ENCODE data around the gene HMBS. TPM values are rescaled to one million over a fixed set of nuclear protein-coding genes. Genes with fewer than 3 reads are reported as not detected.

HMBS gene
- total RNA-seq, 1 experiment from 2014 or later, result 6.4 TPM

DNA sequence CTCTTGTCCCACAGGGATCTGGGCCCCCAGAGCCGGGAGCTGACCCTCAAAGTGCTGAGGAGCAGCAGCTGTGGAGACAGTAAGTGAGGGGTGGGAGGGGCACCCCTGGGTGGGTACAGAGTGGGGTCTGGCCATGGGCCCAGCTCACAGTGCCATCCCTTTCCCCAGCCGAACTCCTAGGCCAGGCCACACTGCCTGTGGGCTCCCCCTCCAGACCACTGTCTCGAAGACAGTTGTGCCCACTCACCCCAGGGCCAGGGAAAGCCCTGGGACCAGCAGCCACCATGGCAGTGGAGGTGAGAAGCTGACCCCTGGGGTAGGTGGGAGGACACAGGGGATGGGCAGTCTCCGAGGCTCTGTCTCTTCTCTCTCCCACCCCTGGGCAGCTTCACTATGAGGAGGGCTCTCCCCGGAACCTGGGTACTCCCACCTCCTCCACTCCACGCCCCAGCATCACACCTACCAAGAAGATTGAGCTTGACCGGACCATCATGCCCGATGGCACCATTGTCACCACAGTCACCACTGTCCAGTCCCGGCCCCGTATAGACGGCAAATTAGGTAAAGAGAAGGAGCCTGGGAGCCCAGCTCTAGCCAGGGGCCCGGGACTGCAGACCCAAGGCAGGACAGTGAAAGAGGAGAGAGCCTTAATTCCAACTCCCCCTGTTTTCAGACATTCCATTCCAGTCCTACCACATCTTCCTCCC, 27.8 kb downstream of the HMBS start:
- H3K9me3 ChIP-seq (replicated peaks), result no peaks in the 10 kb centered on the region
- no peak overlapping the region for H3K4me3 ChIP-seq
- H3K27ac ChIP-seq, result no peak overlapping the region
- H3K4me1 ChIP-seq (replicated peaks), result peaks cover 9% of the 10 kb centered on the region
- no peaks in the 10 kb centered on the region for H3K27me3 ChIP-seq (replicated peaks)
- DNase-seq (ENCODE audit: low read depth in 1 of 2, low spot score in 2 of 2), result no peak
- H3K36me3 ChIP-seq, result no peaks in the 10 kb centered on the region; the same call in 1 of the 2 replicates

DNA sequence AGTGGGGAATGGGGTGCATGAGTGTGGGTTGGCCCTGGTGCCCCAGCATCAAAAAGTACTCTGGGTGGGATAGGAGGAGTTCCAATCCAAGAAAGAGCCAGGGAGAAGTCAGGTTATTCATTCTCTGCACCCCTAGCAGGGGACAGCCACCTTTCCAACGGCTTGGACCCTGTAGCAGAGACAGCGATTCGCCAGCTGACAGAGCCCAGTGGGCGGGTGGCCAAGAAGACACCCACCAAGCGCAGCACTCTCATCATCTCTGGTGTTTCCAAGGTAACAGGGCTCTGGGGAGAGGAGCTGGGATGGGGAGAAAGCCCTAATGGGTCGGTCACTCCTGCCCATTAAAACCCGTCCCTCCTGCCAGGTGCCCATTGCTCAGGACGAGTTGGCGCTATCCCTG, 29.0 kb downstream of the HMBS start:
- Histone ChIP-seq H3K36me3 (no peaks in the 10 kb centered on the region), H3K4me1 (replicated peaks) (no peaks in the 10 kb centered on the region), H3K27ac (no peak overlapping the region), H3K9me3 (replicated peaks) (no peaks in the 10 kb centered on the region), H3K27me3 (replicated peaks) (no peaks in the 10 kb centered on the region), H3K4me3 (no peak overlapping the region)
- no peak for DNase-seq (ENCODE audit: low read depth in 1 of 2, low spot score in 2 of 2)

DNA sequence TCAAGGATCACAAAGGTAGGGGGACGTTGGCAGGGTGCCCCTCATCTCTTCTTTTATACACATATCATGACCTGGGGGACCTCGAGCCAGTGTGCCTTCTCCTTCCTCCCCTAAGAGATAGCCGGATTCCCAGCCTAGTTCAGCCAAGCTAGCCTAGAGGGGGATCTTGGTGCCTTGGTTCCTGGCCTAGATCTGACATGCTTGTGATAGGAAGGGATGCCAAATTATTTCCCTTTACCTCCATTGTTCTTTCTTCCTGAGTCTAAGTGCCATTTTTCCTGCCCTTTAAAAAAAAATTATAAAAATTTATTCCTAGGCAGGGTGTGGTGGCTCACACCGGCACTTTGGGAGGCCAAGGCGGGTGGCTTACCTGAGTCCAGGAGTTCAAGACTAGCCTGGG, 29.7 kb downstream of the HMBS start:
- Histone ChIP-seq H3K27ac (no peak overlapping the region), H3K4me1 (replicated peaks) (no peaks in the 10 kb centered on the region), H3K36me3 (no peaks in the 10 kb centered on the region), H3K27me3 (replicated peaks) (no peaks in the 10 kb centered on the region), H3K4me3 (no peak overlapping the region), H3K9me3 (replicated peaks) (no peaks in the 10 kb centered on the region)
- no peak for DNase-seq (ENCODE audit: low read depth in 1 of 2, low spot score in 2 of 2)

DNA sequence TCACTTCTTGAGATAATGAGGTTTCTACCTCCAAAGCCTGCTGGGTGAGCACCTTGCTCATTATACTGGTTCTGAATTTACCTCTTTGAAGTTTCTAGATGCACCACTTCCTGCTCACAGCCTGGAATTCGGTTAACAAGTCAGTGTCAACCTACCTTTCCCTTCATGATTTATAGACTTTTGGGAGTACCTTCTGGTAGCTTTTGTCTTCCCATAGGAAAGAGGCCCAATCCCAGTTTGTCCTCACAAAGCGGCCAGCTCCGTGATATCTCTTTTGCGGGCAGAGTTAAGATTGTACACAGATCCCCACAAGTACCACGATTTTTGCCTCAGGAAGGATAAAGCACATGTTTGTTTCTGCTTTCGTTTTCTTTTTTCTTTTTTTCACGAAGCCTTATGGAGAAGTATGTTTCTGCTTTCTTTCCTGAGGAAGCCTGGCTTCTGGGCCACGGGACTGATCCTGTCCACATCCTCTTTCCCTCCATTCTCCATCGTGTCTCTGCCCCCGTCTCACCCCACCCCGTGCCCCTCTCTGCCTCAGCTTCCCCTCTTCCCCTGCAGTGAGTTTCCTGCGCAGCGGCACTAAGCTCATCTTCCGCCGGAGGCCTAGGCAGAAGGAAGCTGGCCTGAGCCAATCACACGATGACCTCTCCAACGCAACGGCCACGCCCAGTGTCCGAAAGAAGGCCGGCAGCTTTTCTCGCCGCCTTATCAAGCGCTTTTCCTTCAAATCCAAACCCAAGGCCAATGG, 31.0 kb downstream of the HMBS start:
- Histone ChIP-seq H3K36me3 (no peaks in the 10 kb centered on the region), H3K27me3 (replicated peaks) (no peaks in the 10 kb centered on the region), H3K9me3 (replicated peaks) (no peaks in the 10 kb centered on the region), H3K4me3 (no peak overlapping the region), H3K27ac (no peak overlapping the region), H3K4me1 (replicated peaks) (peaks cover 4% of the 10 kb centered on the region)
- no peak for DNase-seq (ENCODE audit: low read depth in 1 of 2, low spot score in 2 of 2)

DNA sequence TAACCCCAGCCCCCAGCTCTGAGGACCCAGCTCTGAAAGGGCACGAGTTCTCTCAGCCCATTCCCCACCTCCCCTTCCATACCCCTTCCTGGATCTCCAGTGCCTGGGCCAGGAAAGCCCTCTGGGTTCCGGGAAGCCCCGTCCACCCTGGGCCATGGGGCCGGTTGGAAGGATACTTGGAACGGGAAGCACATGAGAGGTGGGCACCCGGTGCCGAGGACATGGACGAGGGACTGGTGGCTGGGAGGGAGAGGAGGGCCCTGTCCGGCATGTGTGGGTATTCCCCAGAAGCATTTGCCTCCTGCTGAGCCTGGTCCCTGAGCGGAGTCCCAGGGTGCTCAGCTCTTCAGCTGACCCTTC, 31.5 kb downstream of the HMBS start:
- H3K27ac ChIP-seq, result no peak overlapping the region
- no peak overlapping the region for H3K4me3 ChIP-seq
- no peak for DNase-seq (ENCODE audit: low read depth in 1 of 2, low spot score in 2 of 2)
- no peaks in the 10 kb centered on the region for H3K36me3 ChIP-seq
- no peaks in the 10 kb centered on the region for H3K9me3 ChIP-seq (replicated peaks)
- H3K4me1 ChIP-seq (replicated peaks), result peaks cover 7% of the 10 kb centered on the region
- no peaks in the 10 kb centered on the region for H3K27me3 ChIP-seq (replicated peaks)

DNA sequence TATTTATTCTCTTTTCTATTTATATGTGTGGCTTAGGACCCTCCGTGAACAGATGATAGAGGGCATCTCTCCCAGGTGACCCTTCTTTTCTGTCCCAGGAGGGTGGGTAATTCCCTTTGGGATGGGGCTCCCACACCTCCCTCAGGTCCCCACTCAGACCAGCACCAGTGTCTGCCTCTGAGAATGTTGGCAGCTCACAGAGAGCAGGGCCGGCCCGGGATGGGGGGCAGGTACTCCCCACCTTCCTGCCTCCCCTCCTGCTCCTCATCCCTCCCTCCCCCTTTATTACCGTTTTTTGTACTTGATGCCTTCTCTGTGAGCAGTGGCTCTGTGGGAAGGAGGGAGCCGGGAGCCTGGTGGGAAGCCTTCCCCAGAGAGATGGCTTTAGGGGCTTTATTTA, 31.9 kb downstream of the HMBS start:
- H3K9me3 ChIP-seq (replicated peaks), result no peaks in the 10 kb centered on the region
- DNase-seq (ENCODE audit: low read depth in 1 of 2, low spot score in 2 of 2), result no peak

DNA sequence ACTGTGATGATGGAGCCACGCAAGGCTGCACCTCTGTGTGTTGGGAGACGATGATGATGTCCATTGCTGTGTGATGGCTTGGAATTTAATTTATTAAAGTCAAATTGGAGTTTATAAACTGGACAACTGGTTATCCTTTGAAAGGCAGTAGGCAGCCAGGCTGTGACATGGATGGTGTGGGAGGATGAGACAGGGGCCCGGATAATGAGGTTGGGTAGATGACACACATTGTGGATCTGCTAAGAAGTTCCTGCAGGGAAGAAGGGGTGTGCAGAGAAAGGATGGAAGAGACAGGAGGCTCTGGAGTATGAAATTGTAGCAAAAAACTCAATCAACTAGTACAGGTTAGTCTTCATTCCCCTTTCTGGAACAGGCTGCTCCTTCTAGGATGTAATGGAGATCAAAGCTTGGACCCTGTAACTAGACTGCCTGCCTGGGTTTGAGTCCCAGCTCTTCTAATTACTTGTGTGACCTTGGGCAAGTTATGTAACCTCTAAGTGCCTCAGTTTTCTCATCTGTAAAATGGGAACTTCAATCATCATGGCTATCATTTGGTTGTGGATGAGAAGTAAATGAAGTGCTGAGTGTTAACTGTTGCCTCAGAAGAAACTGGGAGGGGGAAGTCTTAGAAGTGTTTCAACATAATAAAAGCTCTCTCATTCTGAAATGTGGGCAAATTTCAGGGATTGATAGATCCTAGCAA, 32.5 kb downstream of the HMBS start:
- H3K9me3 ChIP-seq (replicated peaks), result no peaks in the 10 kb centered on the region
- no peaks in the 10 kb centered on the region for H3K36me3 ChIP-seq
- H3K4me3 ChIP-seq, result no peak overlapping the region
- peaks cover 8% of the 10 kb centered on the region for H3K4me1 ChIP-seq (replicated peaks)
- no peak for DNase-seq (ENCODE audit: low read depth in 1 of 2, low spot score in 2 of 2)
- no peak overlapping the region for H3K27ac ChIP-seq
- H3K27me3 ChIP-seq (replicated peaks), result no peaks in the 10 kb centered on the region

More for the DNA sequence above, 31.9 kb downstream of the HMBS start:
- Histone ChIP-seq H3K4me3 (no peak overlapping the region), H3K36me3 (no peaks in the 10 kb centered on the region), H3K27ac (no peak overlapping the region), H3K4me1 (replicated peaks) (peaks cover 7% of the 10 kb centered on the region), H3K27me3 (replicated peaks) (no peaks in the 10 kb centered on the region)

DNA sequence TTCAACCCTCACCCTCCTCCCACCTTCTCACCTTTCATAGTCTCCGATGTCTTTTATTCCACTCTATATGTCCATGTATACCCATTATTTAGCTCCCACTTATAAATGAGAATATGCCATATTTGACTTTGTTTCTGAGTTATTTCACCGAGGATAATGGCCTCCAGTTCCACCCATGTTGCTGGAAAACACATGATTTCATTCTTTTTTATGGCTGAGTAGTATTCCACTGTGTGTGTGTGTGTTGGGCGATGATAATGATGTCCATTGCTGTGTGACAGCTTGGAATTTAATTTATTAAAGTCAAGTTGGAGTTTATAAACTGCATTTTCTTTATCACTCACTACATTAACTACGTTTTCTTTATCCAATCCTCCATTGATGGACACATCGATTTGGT, 33.5 kb downstream of the HMBS start:
- Histone ChIP-seq H3K27ac (no peak overlapping the region), H3K4me3 (no peak overlapping the region), H3K4me1 (replicated peaks) (peaks cover 12% of the 10 kb centered on the region), H3K27me3 (replicated peaks) (no peaks in the 10 kb centered on the region), H3K36me3 (no peaks in the 10 kb centered on the region), H3K9me3 (replicated peaks) (no peaks in the 10 kb centered on the region)
- DNase-seq (ENCODE audit: low read depth in 1 of 2, low spot score in 2 of 2), result no peak

DNA sequence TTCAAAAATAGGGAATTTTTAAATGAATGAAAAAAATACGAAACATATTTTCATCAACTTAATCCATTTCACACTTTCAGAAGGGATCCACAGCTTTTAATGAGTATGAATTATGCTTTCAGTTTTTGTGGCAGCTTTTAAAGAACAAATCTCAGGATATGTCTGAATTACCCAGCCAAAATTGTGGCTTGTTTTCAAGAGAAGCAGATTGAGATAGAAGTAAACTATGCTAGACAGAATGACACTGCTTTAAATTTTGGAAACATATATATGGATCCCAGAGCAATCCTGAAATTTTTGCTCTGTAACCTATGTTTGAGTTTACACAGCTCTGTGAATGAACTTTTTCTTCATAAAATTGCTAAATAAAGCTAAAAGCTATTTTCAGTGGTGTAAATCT, 34.3 kb downstream of the HMBS start:
- Histone ChIP-seq H3K36me3 (no peaks in the 10 kb centered on the region), H3K27me3 (replicated peaks) (no peaks in the 10 kb centered on the region), H3K4me1 (replicated peaks) (peaks cover 12% of the 10 kb centered on the region), H3K4me3 (no peak overlapping the region), H3K9me3 (replicated peaks) (no peaks in the 10 kb centered on the region), H3K27ac (no peak overlapping the region)
- DNase-seq (ENCODE audit: low read depth in 1 of 2, low spot score in 2 of 2), result no peak

DNA sequence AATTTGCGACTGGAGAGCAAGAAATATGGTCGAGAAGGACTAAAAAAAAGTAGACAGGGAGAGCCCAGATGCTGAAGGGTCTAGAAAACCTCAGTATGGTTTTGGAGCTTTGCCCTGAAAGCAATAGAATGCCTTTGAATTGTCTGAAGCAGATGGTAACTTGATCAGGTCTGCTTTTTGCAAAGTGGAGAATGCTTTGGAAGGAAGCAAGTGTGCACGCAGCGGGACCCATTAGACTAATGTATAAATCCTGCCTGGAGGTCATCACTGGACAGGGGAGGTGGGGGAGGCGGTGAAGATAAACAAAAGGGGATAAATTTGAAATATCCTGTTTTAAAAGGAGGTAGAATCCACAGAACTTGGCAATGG, 35.9 kb downstream of the HMBS start:
- H3K27ac ChIP-seq, result peak overlapping the region; percentile 15; the same call in 1 of the 2 replicates
- no peak for DNase-seq (ENCODE audit: low read depth in 1 of 2, low spot score in 2 of 2)
- H3K36me3 ChIP-seq, result no peaks in the 10 kb centered on the region
- H3K27me3 ChIP-seq (replicated peaks), result no peaks in the 10 kb centered on the region
- peaks cover 12% of the 10 kb centered on the region for H3K4me1 ChIP-seq (replicated peaks)
- H3K9me3 ChIP-seq (replicated peaks), result no peaks in the 10 kb centered on the region
- H3K4me3 ChIP-seq, result peak overlapping the region; percentile 70

DNA sequence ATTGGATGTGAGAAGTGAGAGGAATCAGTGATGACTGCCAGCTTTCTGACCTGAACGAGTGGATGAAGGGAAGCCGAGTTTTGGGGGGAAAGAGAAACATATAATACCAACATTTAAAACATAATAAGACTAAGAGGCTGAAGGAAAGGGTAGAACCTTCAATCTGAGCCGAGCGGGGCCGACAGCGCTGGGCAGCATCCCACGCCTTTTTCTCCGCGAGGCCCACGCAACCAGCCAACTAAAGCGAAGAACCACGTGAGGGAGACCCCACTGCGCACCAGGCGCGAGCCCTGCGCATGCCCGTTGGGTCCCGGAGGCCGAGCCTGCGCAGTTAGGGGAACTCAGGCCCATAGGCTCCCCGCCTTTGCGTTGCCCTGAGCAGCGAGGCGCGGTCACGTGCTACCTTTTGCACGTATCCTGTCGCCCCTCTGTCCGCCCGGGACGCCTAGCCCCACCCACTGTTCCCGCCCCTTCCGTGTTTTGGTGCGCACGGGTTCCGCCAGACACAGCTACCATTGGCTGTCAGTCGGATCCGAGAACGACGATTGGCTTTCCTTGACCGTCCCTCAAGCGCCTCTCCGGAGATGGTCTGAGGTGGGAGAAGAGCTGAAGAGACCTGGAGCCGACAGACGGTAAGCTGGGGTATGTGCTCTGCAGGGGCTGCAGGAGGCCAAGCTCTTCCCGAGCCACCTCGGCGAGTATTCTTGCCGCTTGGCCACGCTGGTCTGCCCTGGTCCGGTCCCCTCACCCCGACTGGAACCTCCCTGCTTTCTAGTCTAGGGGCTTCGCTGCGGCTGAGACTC, 36.5 kb downstream of the HMBS start, which contains the start of gene HINFP:
Gene HINFP, plus strand, starts transcription at position 573 of the 803 bp plus-strand sequence. CDS start 5,365 bp downstream, outside the sequence.
- no peaks in the 10 kb centered on the region for H3K36me3 ChIP-seq
- H3K27me3 ChIP-seq (replicated peaks), result no peaks in the 10 kb centered on the region
- peak; percentile 84 to 97 for DNase-seq (ENCODE audit: low read depth in 1 of 2, low spot score in 2 of 2)
- H3K9me3 ChIP-seq (replicated peaks), result no peaks in the 10 kb centered on the region
- peak within 1 kb of the TSS; percentile 70 for H3K4me3 ChIP-seq
- peak within 1 kb of the TSS; percentile 15; the same call in 1 of the 2 replicates for H3K27ac ChIP-seq
- peaks cover 12% of the 10 kb centered on the region for H3K4me1 ChIP-seq (replicated peaks)

DNA sequence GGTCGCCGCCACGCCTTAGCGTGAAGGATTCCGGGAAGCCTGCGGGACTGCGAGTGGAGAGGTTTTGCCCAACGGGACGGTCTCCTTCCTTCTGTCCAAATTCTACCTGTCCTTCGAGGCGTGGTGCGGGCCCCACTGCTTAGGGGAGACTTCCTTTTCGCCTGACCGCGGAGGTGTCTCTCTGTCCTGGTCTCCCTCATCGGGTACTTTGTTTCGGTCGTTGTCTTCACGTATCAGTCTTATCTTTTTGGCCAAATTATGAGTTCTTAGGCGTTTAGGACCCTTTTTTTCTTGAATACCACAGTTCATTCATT, 37.1 kb downstream of the HMBS start:
- no peaks in the 10 kb centered on the region for H3K36me3 ChIP-seq
- H3K4me3 ChIP-seq, result peak overlapping the region; percentile 70
- no peak for DNase-seq (ENCODE audit: low read depth in 1 of 2, low spot score in 2 of 2)

DNA sequence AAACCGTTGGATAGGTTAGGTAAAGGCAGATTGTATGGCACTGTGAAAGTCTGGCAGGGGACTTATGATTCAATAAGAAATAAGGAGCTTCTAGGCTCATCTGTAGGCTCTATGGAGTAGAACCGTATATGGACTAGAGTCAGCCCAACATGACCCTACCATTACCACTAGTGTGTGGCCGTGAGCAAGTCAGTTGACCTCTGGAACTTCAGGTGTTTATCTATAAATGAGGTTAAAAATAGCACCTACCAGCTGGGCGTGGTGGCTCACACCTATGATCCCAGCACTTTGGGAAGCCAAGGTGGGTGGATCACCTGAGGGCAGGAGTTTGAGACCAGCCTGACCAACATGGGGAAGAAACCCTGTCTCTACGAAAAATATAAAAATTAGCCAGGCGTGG, 41.1 kb downstream of the HMBS start:
- H3K27me3 ChIP-seq (replicated peaks), result no peaks in the 10 kb centered on the region
- no peak for DNase-seq (ENCODE audit: low read depth in 1 of 2, low spot score in 2 of 2)

More for the DNA sequence above, 37.1 kb downstream of the HMBS start:
- H3K9me3 ChIP-seq (replicated peaks), result no peaks in the 10 kb centered on the region
- peaks cover 12% of the 10 kb centered on the region for H3K4me1 ChIP-seq (replicated peaks)
- no peak overlapping the region for H3K27ac ChIP-seq
- no peaks in the 10 kb centered on the region for H3K27me3 ChIP-seq (replicated peaks)

More for the DNA sequence above, 41.1 kb downstream of the HMBS start:
- no peaks in the 10 kb centered on the region for H3K9me3 ChIP-seq (replicated peaks)
- H3K4me3 ChIP-seq, result no peak overlapping the region
- no peaks in the 10 kb centered on the region for H3K36me3 ChIP-seq
- H3K27ac ChIP-seq, result no peak overlapping the region
- peaks cover 7% of the 10 kb centered on the region for H3K4me1 ChIP-seq (replicated peaks)

All from SJSA1 (cell line).